RWPE1 (cell line): ENCODE data around the gene MRPL44.
"Not testable (repeated sequence)": the region's sequence is repeated elsewhere in the genome, so short reads cannot be mapped to it uniquely, and the experiment has no call there.

Source experiments
- CTCF ChIA-PET: fragments of 350-600 bp; sonication (Branson Sonifier 250); formaldehyde crosslinking; extraction: SDS; loops from one replicate; lab custom pipeline; 2021; lab: Yijun Ruan, JAX
- POLR2A ChIA-PET: fragments of 400-600 bp; formaldehyde crosslinking; extraction: SDS; loops from one replicate; lab custom pipeline; 2020; ENCODE audit warnings: antibody characterized with exemption; ENCODE audit not compliant: low non-redundant PET; lab: Yijun Ruan, JAX
- DNase-seq: peaks from one replicate; pipeline ENCODE4 v3.0.0; 2012; ENCODE audit warnings: low spot score
- H3K27ac ChIP-seq: fragments of 450-650 bp; 2 replicates; pipeline ENCODE4 v1.5.1; 2017
- TF ChIP-seq, protein P1 (sequence below): fragments of 450-650 bp; conservative IDR thresholded peaks from 2 replicates; pipeline ENCODE4 v1.5.1; 2017; ENCODE audit warnings: low read depth, mild to moderate bottlenecking

The MRPL44 gene

DNA sequence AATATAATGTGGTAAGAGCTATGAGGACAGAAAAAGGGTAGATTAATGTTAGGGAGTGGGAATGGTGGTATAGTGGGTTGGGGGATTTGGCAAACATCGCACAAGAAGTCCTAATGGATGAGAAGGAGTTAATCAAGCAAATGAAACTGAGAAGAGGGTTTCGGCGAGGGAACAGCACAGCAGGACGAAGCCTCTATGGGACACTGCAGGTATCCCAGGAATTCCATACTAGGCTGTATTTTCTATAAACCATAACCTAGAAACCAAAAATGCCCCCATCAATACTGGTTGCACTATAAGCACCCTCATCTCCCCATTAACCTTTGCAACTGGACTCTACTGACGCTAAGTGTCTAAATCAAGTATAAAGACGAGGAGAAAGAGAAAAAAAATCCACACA, 22.4 kb upstream of the MRPL44 start:
- ChIA-PET CTCF (no interaction called here), POLR2A (no interaction called here)
- TF ChIP-seq, protein P1, sequence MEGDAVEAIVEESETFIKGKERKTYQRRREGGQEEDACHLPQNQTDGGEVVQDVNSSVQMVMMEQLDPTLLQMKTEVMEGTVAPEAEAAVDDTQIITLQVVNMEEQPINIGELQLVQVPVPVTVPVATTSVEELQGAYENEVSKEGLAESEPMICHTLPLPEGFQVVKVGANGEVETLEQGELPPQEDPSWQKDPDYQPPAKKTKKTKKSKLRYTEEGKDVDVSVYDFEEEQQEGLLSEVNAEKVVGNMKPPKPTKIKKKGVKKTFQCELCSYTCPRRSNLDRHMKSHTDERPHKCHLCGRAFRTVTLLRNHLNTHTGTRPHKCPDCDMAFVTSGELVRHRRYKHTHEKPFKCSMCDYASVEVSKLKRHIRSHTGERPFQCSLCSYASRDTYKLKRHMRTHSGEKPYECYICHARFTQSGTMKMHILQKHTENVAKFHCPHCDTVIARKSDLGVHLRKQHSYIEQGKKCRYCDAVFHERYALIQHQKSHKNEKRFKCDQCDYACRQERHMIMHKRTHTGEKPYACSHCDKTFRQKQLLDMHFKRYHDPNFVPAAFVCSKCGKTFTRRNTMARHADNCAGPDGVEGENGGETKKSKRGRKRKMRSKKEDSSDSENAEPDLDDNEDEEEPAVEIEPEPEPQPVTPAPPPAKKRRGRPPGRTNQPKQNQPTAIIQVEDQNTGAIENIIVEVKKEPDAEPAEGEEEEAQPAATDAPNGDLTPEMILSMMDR = no peak
- no peak overlapping the region for H3K27ac ChIP-seq
- DNase-seq = no peak

DNA sequence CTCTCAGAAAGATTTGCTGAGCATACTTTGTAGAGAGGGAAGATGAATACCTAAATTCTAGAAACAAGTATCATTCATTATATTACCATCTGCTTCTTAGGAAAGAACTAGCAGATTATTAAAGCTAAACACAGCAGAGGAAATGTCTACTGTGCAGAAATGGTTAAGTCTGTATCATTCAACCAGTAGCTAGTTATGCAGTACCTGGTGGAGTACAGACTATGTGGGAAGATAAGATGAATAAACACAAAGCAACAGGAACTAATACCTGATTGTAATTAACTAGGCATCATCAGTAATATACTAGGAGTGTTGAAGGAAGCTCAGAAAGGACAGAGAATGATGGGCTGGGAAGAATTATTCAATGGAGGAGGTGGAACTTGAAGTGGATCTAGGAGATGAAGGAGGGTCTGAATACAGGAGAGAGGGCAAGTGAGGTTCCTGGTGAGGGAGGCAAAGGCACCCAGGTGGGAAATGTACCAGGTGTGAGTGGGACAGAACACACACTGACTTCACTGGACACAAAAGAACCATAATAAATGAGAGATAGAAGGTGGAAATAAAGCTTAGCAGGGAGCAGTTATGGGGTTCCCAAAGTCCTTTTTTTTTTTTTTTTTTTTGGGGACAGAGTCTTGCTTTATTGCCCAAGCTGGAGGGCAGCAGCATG, 21.7 kb upstream of the MRPL44 start:
- ChIA-PET POLR2A (no interaction called here), CTCF (interaction anchor here (0.5 to 0.6 kb wide), 2 partner anchors 20 to 41 kb away, joined by 3 read pairs; no protein-coding TSS in a partner anchor)
- TF ChIP-seq, protein P1 = no peak
- no peak for DNase-seq
- H3K27ac ChIP-seq = no peak overlapping the region

DNA sequence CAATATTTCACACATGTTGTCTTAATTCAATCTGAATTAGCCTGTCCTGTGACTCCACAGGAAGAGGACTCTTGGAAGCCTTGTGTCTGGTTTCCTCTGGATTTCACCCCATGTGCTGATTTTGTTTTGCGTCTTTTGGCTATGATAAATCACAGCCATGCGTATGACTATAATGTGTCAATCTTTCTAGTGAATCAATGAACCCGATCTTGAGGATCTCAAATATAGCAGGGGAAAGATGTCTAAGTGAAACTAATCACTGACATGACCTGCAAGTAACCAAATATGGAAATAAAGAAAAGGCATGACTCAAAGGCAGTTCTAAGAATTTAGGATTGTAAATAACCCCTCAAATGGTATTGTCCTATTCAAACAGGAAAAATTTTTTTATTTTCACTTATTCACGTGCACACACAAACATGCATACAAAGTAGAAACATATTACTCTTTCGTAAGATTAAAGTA, 20.4 kb upstream of the MRPL44 start:
- ChIA-PET CTCF (no interaction called here), POLR2A (no interaction called here)
- DNase-seq = no peak
- TF ChIP-seq, protein P1 = no peak
- no peak overlapping the region for H3K27ac ChIP-seq

DNA sequence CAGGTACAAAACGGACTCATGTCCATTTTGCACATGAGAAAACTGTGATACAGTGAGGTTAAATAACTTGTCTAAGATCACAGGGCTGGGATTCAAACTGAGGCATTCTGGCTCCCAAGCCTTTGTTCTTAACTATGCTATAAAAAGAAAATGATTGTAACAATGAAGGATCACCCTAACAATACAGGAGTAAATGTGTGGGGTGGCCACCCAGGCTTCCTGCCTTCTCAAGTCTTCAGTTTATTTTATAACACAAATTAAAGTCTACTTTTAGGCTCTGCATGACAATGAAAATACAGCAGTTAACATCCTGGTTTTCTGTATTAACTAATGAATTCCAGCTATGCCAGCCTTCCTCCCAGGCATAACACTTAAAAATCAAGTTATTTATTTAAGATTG, 19.7 kb upstream of the MRPL44 start:
- TF ChIP-seq, protein P1 = no peak
- DNase-seq = no peak
- H3K27ac ChIP-seq = no peak overlapping the region
- ChIA-PET CTCF (no interaction called here), POLR2A (no interaction called here)

- POLR2A ChIA-PET, H3K27ac ChIP-seq, CTCF ChIA-PET, DNase-seq: not testable (repeated sequence)
Observed at GRCh38 chr2:223939438-223939837, 17.8 kb upstream of the MRPL44 start.

DNA sequence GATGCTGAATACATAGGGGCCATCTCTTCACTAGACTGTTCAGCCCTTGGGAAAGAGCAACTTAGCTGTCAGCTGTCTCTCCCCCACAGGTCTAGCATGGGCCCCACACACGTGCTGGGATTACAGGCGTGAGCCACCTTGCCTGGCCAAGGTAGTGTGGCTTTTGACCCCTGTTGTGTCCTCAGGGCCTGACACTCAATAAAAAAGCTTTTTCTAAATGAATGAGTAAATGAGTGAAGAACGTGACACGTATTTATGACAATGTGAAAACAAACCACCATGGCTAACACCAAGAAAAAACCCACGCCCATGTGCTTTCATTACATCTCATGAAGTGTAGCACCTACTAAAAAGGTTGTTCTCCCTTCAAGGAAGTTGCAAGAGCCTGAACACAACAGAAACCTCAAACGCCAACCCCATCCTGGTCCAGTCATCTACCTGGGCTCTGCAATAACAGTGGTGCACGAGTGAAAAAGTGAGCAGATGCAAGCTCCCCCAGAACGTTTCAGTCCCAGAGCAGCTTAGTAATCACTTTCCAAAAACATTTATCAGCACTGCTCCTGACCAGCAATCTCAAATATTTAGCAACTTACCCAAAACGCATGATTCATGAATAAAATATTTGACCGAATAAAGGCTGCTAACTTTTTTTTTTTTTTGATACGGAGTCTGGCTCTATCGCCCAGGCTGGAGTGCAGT, 15.5 kb upstream of the MRPL44 start:
- POLR2A ChIA-PET = interaction anchor here (0.6 kb wide), 1 partner anchor 32 kb away, joined by 3 read pairs; no protein-coding TSS in a partner anchor
- peak overlapping the region; percentile 16; the same call in 1 of the 2 replicates for H3K27ac ChIP-seq

More for the DNA sequence above, 15.5 kb upstream of the MRPL44 start:
- TF ChIP-seq, protein P1 = no peak
- peak; percentile 38 for DNase-seq
- CTCF ChIA-PET = interaction anchor here (0.6 to 0.7 kb wide), 4 partner anchors 36 to 138 kb away, joined by 3 to 7 read pairs (median 4); no protein-coding TSS in a partner anchor
